SU-DHL-6 (cell line): Measurements from ENCODE around the gene TJP1.
"Not testable (repeated sequence)": the region's sequence is repeated elsewhere in the genome, so short reads cannot be mapped to it uniquely, and the experiment has no call there.

Source experiments
- H2AFZ ChIP-seq: fragments of 200-600 bp; sonication (generic); 2 replicates; pipeline ENCODE4 v1.6.1; 2014; ENCODE audit warnings: low read depth, mild to moderate bottlenecking, moderate library complexity, mixed read lengths, antibody characterized with exemption, low read length; ENCODE audit not compliant: severe bottlenecking
- H3F3A ChIP-seq: fragments of 200-600 bp; shearing (Covaris generic); 2 replicates; pipeline ENCODE4 v1.6.0; 2016; ENCODE audit warnings: antibody characterized with exemption, mild to moderate bottlenecking; ENCODE audit not compliant: insufficient read depth
- H3K27ac ChIP-seq: fragments of 200-600 bp; sonication (generic); 2 replicates; pipeline ENCODE4 v1.5.1; 2016; ENCODE audit warnings: low read depth, mild to moderate bottlenecking, low read length, moderate library complexity, mixed read lengths
- H3K27me3 ChIP-seq: fragments of 200-600 bp; sonication (generic), shearing (Covaris generic); 2 replicates; pipeline ENCODE4 v1.6.0; 2014; ENCODE audit warnings: mild to moderate bottlenecking, low read length
- H3K36me3 ChIP-seq: fragments of 200-600 bp; sonication (generic); 2 replicates; pipeline ENCODE4 v1.6.1; 2014; ENCODE audit warnings: mild to moderate bottlenecking, low read length, mixed read lengths
- H3K4me2 ChIP-seq: fragments of 300-600, 200-600 bp; shearing (Covaris generic), sonication (generic); 2 replicates; pipeline ENCODE4 v1.6.0; 2014; ENCODE audit warnings: low read length, low read depth, mild to moderate bottlenecking; ENCODE audit not compliant: poor library complexity, severe bottlenecking
- H3K4me3 ChIP-seq: fragments of 200-600 bp; sonication (generic); 2 replicates; pipeline ENCODE4 v1.5.1; 2014; ENCODE audit warnings: antibody characterized with exemption, low read length, mild to moderate bottlenecking, mixed read lengths; ENCODE audit not compliant: insufficient read depth, poor library complexity, severe bottlenecking
- H3K79me2 ChIP-seq: fragments of 200-600 bp; sonication (generic); 2 replicates; pipeline ENCODE4 v1.6.1; 2014; ENCODE audit warnings: mild to moderate bottlenecking, low read length, moderate library complexity; ENCODE audit not compliant: insufficient read depth
- H3K9ac ChIP-seq: fragments of 200-600 bp; sonication (generic); 2 replicates; pipeline ENCODE4 v1.7.0; 2014; ENCODE audit warnings: mild to moderate bottlenecking, low read length
- H3K9me2 ChIP-seq: fragments of 200-600 bp; sonication (generic); replicated peaks from 2 replicates; pipeline ENCODE4 v1.6.1; 2014; ENCODE audit warnings: low read length; ENCODE audit not compliant: insufficient read depth
- H3K9me3 ChIP-seq: fragments of 200-600 bp; sonication (generic); 2 replicates; pipeline ENCODE4 v1.6.1; 2014; ENCODE audit warnings: low read length, mixed read lengths; ENCODE audit not compliant: insufficient read depth
- H4K20me1 ChIP-seq: fragments of 200-600 bp; sonication (generic); 2 replicates; pipeline ENCODE4 v1.6.1; 2014; ENCODE audit warnings: low read depth, mild to moderate bottlenecking, antibody characterized with exemption, low read length, moderate library complexity, mixed read lengths
- CTCF ChIP-seq: fragments of 200-600 bp; sonication (generic); IDR thresholded peaks from one replicate; pipeline ENCODE4 v1.5.1; 2017; ENCODE audit warnings: antibody characterized with exemption, mild to moderate bottlenecking, low read length, moderate library complexity; ENCODE audit not compliant: insufficient read depth, poor library complexity, severe bottlenecking
- EZH2phosphoT487 ChIP-seq: fragments of 200-600 bp; sonication (generic), shearing (Covaris generic); conservative IDR thresholded peaks from 2 replicates; pipeline ENCODE4 v1.6.1; 2018; ENCODE audit warnings: mild to moderate bottlenecking, antibody characterized with exemption, low read length, moderate library complexity, mixed read lengths

Gene TJP1

DNA sequence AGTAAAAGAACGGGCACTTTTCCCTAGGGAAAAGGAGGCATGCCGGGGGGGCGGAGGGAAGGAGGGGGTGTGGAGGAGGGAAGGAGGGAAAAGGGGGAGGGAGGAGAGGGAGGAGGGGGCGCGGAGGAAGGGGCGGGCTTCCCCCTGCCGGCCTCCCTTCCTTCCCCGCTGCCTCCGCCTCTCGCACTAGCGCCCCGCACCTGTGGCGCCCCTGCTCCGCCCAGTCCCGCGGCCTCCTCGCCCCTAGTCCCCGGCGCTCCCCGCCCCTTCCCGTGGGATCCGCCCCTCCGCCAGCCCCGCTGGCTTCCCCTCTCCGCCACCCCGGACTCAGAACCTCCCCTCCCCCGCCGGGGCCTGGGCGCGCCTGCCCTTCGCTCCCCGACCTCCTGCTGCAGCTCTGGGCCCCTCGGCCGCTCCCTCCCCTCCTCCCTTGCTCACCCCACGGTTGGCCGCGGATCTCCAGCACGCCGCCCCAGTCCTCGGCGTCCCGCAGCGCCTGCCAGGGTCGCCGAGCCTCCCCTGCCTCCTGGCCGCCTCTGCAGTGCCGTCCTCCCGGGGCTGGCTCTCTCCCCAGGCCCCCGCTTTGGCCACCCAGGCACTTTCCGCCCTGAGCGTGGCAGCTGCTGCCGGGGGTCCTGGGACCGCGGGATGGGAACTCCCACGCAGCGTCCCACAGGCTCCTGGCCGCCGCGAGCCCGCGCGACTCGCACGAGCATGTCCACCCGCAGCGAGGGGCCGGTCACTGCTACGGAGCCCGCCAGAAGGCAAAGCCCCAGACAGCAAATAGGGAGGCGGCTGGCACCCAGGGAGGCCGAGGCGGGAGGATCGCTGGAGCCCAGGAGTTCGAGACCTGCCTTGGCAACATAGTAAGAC lies 147.4 kb downstream of the TJP1 start:
- Histone ChIP-seq H3K9me2 (no peaks in the 10 kb centered on the region), H3K36me3 (no peaks in the 10 kb centered on the region), H3K9ac (no peak overlapping the region), H3K27ac (no peak overlapping the region), H3K4me2 (no peak overlapping the region), H3K79me2 (no peaks in the 10 kb centered on the region), H3F3A (no peaks in the 10 kb centered on the region), H3K27me3 (no peaks in the 10 kb centered on the region), H2AFZ (no peak overlapping the region), H3K9me3 (no peaks in the 10 kb centered on the region), H4K20me1 (no peaks in the 10 kb centered on the region), H3K4me3 (no peak overlapping the region)
- no peak for TF ChIP-seq EZH2phosphoT487
- no peak for TF ChIP-seq CTCF

GRCh38 chr15:29672923-29673809 lies 149.1 kb downstream of the TJP1 start:
- H3K4me2 ChIP-seq, result no peak overlapping the region
- TF ChIP-seq EZH2phosphoT487 (no peak), CTCF (no peak)

DNA sequence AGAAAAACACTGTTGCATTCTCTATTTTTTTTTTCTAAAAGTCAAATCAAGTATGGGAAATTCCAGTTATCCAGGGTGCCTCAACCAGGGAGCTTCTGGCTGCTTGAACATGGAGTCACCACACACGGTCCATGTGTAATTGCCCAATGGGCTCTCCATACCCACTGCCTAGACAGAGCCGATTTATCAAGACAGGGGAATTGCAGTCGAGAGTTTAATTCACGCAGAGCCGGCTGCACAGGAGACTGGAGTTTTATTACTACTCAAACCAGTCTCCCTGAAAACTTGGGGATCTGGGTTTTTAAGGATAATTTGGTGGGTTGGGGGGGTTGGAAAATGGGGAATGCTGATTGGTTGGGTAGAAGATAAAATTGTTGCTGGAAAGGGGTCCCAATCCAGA lies 149.8 kb downstream of the TJP1 start:
- Histone ChIP-seq H3K27ac (no peak overlapping the region), H3K4me3 (no peak overlapping the region), H3K4me2 (no peak overlapping the region), H3K27me3 (no peaks in the 10 kb centered on the region), H3K9ac (no peak overlapping the region), H4K20me1 (no peaks in the 10 kb centered on the region), H3K79me2 (no peaks in the 10 kb centered on the region), H2AFZ (no peak overlapping the region), H3K36me3 (no peaks in the 10 kb centered on the region), H3K9me3 (no peaks in the 10 kb centered on the region), H3F3A (no peaks in the 10 kb centered on the region), H3K9me2 (no peaks in the 10 kb centered on the region)
- TF ChIP-seq EZH2phosphoT487 (no peak), CTCF (no peak)

More at GRCh38 chr15:29672923-29673809, 149.1 kb downstream of the TJP1 start:
- no peak overlapping the region for H2AFZ ChIP-seq
- H3K9ac ChIP-seq, result no peak overlapping the region
- no peaks in the 10 kb centered on the region for H4K20me1 ChIP-seq
- H3K79me2 ChIP-seq, result no peaks in the 10 kb centered on the region
- no peak overlapping the region for H3K4me3 ChIP-seq
- no peak overlapping the region for H3K27ac ChIP-seq
- H3K9me3 ChIP-seq, result no peaks in the 10 kb centered on the region
- H3F3A ChIP-seq, result no peaks in the 10 kb centered on the region
- H3K36me3 ChIP-seq, result no peaks in the 10 kb centered on the region
- no peaks in the 10 kb centered on the region for H3K27me3 ChIP-seq
- no peaks in the 10 kb centered on the region for H3K9me2 ChIP-seq

DNA sequence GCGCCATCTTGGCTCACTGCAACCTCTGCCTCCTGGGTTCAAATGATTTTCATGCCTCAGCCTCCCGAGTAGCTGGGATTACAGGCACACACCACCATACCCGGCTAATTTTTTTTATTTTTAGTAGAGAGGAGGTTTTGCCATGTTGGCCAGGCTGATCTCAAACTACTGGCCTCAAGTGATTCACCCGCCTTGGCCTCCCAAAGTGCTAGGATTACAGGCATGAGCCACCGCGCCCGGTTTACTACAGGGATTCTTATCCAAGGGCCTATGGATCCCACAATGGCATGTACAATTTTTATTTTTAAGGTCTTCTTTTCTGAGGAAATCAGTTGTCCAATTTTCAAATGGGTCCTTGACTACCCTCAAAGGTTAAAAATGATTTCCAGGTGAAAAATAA lies 150.2 kb downstream of the TJP1 start:
- H3K27ac ChIP-seq, H3K4me2 ChIP-seq, H2AFZ ChIP-seq, H3K9me3 ChIP-seq, H3K4me3 ChIP-seq, H3K9ac ChIP-seq, H3K36me3 ChIP-seq, H3K27me3 ChIP-seq, H3F3A ChIP-seq, H4K20me1 ChIP-seq, H3K79me2 ChIP-seq, H3K9me2 ChIP-seq: not testable (repeated sequence)
